Mammary epithelial cell (primary cell): ENCODE measurements around the gene ATG14.

Experiments used
- CTCF ChIP-seq, 2 donors: IDR thresholded peaks in 1 of 2; conservative IDR thresholded peaks in 1 of 2; 2 replicates each; pipeline ENCODE4 v1.5.1; 2011 to 2012; ENCODE audit warnings: inconsistent platforms in 2 of 2, low read length in 2 of 2, mild to moderate bottlenecking in 2 of 2, control low read depth in 1 of 2, low read depth in 1 of 2; ENCODE audit not compliant: insufficient read depth in 1 of 2; ENCODE audit errors: extremely low read depth in 1 of 2
- EZH2 ChIP-seq: IDR thresholded peaks from 2 replicates; pipeline ENCODE4 v1.6.1; 2012; ENCODE audit warnings: low read length, inconsistent platforms, borderline replicate concordance

GRCh38 chr14:55451950-55452349, 40.3 kb upstream of the ATG14 start:
- TF ChIP-seq CTCF (conservative IDR thresholded peaks at IDR 0.05 in 1 of 2, IDR thresholded peaks at IDR 0.05 in 1 of 2; ENCODE audit: extremely low read depth in 1 of 2, insufficient read depth in 1 of 2, low read depth in 1 of 2, low read length in 2 of 2) = no peak
- TF ChIP-seq EZH2 = no peak
